HEK293 (cell line): ENCODE data around the gene TANC1.

Experiments used
- CTCF ChIA-PET: fragments of 350-600 bp; formaldehyde crosslinking; extraction: SDS; loops from one replicate; lab custom pipeline; 2021; ENCODE audit warnings: antibody characterized with exemption; lab: Yijun Ruan, JAX
- POLR2A ChIA-PET: fragments of 300-600 bp; formaldehyde crosslinking; extraction: SDS; loops from one replicate; lab custom pipeline; 2020; ENCODE audit warnings: antibody characterized with exemption, inconsistent platforms; lab: Yijun Ruan, JAX
- H3K27ac ChIP-seq: fragments of 200-500 bp; sonication (Bioruptor generic); 2 replicates; pipeline ENCODE4 v1.5.1; 2014; ENCODE audit warnings: low read depth, low read length, control low read depth, inconsistent platforms; ENCODE audit errors: extremely low read depth
- H3K36me3 ChIP-seq, 2 experiments: fragments of 200-500 bp in 1 of 2; sonication (Bioruptor generic) in 1 of 2; 1 replicate in 1 of 2; 2 replicates in 1 of 2; pipeline ENCODE4 v1.5.1; 2014 to 2017; ENCODE audit warnings: inconsistent platforms in 2 of 2, low read length in 2 of 2; ENCODE audit not compliant: control insufficient read depth in 2 of 2, insufficient read depth in 1 of 2
- H3K4me1 ChIP-seq: fragments of 200-500 bp; sonication (Bioruptor generic); 2 replicates; pipeline ENCODE4 v1.5.1; 2014; ENCODE audit warnings: mild to moderate bottlenecking, low read length, inconsistent platforms; ENCODE audit not compliant: control insufficient read depth, insufficient read depth
- H3K4me3 ChIP-seq: 2 replicates; pipeline ENCODE4 v1.5.1; 2011; ENCODE audit warnings: low read depth, mild to moderate bottlenecking, control low read depth, low read length, moderate library complexity
- H3K9me3 ChIP-seq: fragments of 200-500 bp; sonication (Bioruptor generic); 2 replicates; pipeline ENCODE4 v1.5.1; 2014; ENCODE audit warnings: low read depth, low read length, inconsistent platforms; ENCODE audit not compliant: control insufficient read depth, insufficient read depth
- HOXA7 ChIP-seq: sonication (generic); formaldehyde crosslinking; IDR thresholded peaks from 2 replicates; pipeline ENCODE4 v1.8.1; 2022; ENCODE audit warnings: missing genetic modification reagents, borderline replicate concordance
- YY2 ChIP-seq: fragments of 450-650 bp; formaldehyde crosslinking; IDR thresholded peaks from 2 replicates; pipeline ENCODE4 v1.5.1; 2016; ENCODE audit warnings: missing biosample characterization, missing genetic modification characterization
- ZBTB21 ChIP-seq: fragments of 450-650 bp; formaldehyde crosslinking; IDR thresholded peaks from 2 replicates; pipeline ENCODE4 v1.5.1; 2017; ENCODE audit warnings: missing biosample characterization, missing genetic modification characterization
- ZNF112 ChIP-seq: fragments of 450-650 bp; formaldehyde crosslinking; IDR thresholded peaks from 2 replicates; pipeline ENCODE4 v1.5.0; 2017; ENCODE audit warnings: missing biosample characterization, missing genetic modification characterization
- ZNF157 ChIP-seq: fragments of 450-650 bp; formaldehyde crosslinking; IDR thresholded peaks from 2 replicates; pipeline ENCODE4 v1.5.1; 2016; ENCODE audit warnings: missing biosample characterization, missing genetic modification characterization
- ZNF239 ChIP-seq: fragments of 450-650 bp; formaldehyde crosslinking; IDR thresholded peaks from 2 replicates; pipeline ENCODE4 v1.5.1; 2016; ENCODE audit warnings: missing biosample characterization, missing genetic modification characterization
- ZNF311 ChIP-seq: fragments of 450-650 bp; formaldehyde crosslinking; IDR thresholded peaks from 2 replicates; pipeline ENCODE4 v1.5.1; 2017; ENCODE audit warnings: missing biosample characterization, missing genetic modification characterization, borderline replicate concordance
- ZNF37A ChIP-seq: fragments of 450-650 bp; IDR thresholded peaks from 2 replicates; pipeline ENCODE4 v1.5.1; 2018; ENCODE audit warnings: missing biosample characterization, missing genetic modification characterization
- ZNF473 ChIP-seq: fragments of 450-650 bp; formaldehyde crosslinking; IDR thresholded peaks from 2 replicates; pipeline ENCODE4 v1.5.1; 2017; ENCODE audit warnings: missing biosample characterization, missing genetic modification characterization
- ZNF521 ChIP-seq: fragments of 450-650 bp; formaldehyde crosslinking; IDR thresholded peaks from 2 replicates; pipeline ENCODE4 v1.5.1; 2017; ENCODE audit warnings: missing biosample characterization, mild to moderate bottlenecking, missing genetic modification characterization
- ZNF544 ChIP-seq: fragments of 450-650 bp; formaldehyde crosslinking; IDR thresholded peaks from 2 replicates; pipeline ENCODE4 v1.5.0; 2017; ENCODE audit warnings: missing biosample characterization, missing genetic modification characterization
- ZNF561 ChIP-seq: fragments of 450-650 bp; IDR thresholded peaks from 2 replicates; pipeline ENCODE4 v1.5.1; 2018; ENCODE audit warnings: missing biosample characterization, missing genetic modification characterization, borderline replicate concordance
- ZNF626 ChIP-seq: fragments of 450-650 bp; sonication (Bioruptor Pico); formaldehyde crosslinking; IDR thresholded peaks from 2 replicates; pipeline ENCODE4 v1.5.1; 2018; ENCODE audit warnings: missing biosample characterization, missing genetic modification characterization, inconsistent platforms
- ZNF629 ChIP-seq: fragments of 450-650 bp; formaldehyde crosslinking; IDR thresholded peaks from 2 replicates; pipeline ENCODE4 v1.5.1; 2017; ENCODE audit warnings: missing biosample characterization, missing genetic modification characterization
- ZXDB ChIP-seq: fragments of 450-650 bp; formaldehyde crosslinking; IDR thresholded peaks from 2 replicates; pipeline ENCODE4 v1.5.1; 2016; ENCODE audit warnings: missing biosample characterization, missing genetic modification characterization
- TF ChIP-seq, protein P1 (sequence below): fragments of 450-650 bp; formaldehyde crosslinking; IDR thresholded peaks from 2 replicates; pipeline ENCODE4 v1.5.1; 2016; ENCODE audit warnings: missing biosample characterization, missing genetic modification characterization
- TF ChIP-seq, protein P2 (sequence below): fragments of 450-650 bp; formaldehyde crosslinking; IDR thresholded peaks from 2 replicates; pipeline ENCODE4 v1.5.1; 2016; ENCODE audit warnings: missing biosample characterization, missing genetic modification characterization
- TF ChIP-seq, protein P3 (sequence below): fragments of 450-650 bp; formaldehyde crosslinking; IDR thresholded peaks from 2 replicates; pipeline ENCODE4 v1.5.1; 2016; ENCODE audit warnings: missing biosample characterization, missing genetic modification characterization, borderline replicate concordance
- TF ChIP-seq, protein P4 (sequence below): fragments of 450-650 bp; formaldehyde crosslinking; IDR thresholded peaks from 2 replicates; pipeline ENCODE4; 2016; ENCODE audit warnings: missing biosample characterization, missing genetic modification characterization
- TF ChIP-seq, protein P5 (sequence below): fragments of 450-650 bp; formaldehyde crosslinking; IDR thresholded peaks from 2 replicates; pipeline ENCODE4 v1.5.1; 2017; ENCODE audit warnings: missing biosample characterization, missing genetic modification characterization

Gene TANC1

DNA sequence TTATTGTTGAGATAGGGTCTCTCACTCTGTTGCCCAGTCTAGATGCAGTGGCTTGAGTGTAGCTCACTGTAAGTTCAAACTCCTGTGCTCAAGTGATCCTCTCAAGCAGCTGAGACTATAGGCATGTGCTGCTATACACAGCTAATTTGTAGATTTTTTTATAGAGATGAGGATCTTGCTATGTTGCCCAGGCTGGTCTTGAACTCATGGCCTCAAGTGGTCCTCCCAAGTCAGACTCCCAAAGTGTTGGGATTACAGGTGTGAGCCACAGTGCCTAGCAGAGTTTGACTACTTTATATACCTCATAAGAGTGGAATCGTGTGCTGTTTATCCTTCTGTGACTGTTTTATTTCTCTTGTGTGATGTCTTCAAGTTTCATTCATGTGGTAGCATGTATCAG, 60.3 kb downstream of the TANC1 start:
- Histone ChIP-seq H3K4me1 (peaks cover 8% of the 10 kb centered on the region; the same call in 1 of the 2 replicates), H3K27ac (no peak overlapping the region), H3K4me3 (no peak overlapping the region), H3K9me3 (no peaks in the 10 kb centered on the region), H3K36me3 (no peaks in the 10 kb centered on the region; a peak in 1 of 3 replicates)
- CTCF ChIA-PET = interaction anchor here (0.6 to 1.6 kb wide), 3 partner anchors 32 to 93 kb away, joined by 3 to 4 read pairs (median 3); no protein-coding TSS in a partner anchor
- TF ChIP-seq, protein P1, sequence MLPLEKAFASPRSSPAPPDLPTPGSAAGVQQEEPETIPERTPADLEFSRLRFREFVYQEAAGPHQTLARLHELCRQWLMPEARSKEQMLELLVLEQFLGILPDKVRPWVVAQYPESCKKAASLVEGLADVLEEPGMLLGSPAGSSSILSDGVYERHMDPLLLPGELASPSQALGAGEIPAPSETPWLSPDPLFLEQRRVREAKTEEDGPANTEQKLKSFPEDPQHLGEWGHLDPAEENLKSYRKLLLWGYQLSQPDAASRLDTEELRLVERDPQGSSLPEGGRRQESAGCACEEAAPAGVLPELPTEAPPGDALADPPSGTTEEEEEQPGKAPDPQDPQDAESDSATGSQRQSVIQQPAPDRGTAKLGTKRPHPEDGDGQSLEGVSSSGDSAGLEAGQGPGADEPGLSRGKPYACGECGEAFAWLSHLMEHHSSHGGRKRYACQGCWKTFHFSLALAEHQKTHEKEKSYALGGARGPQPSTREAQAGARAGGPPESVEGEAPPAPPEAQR (tag by site-specific recombination) = no peak
- TF ChIP-seq ZBTB21 (tag by site-specific recombination) = no peak
- no peak for TF ChIP-seq ZNF473 (tag by site-specific recombination)
- TF ChIP-seq HOXA7 (CRISPR knock-in tag) = no peak
- no peak for TF ChIP-seq ZNF626 (tag by site-specific recombination)
- no peak for TF ChIP-seq YY2 (tag by site-specific recombination)
- TF ChIP-seq ZNF239 (tag by site-specific recombination) = no peak
- TF ChIP-seq ZNF37A (tag by site-specific recombination) = no peak
- TF ChIP-seq, protein P2, sequence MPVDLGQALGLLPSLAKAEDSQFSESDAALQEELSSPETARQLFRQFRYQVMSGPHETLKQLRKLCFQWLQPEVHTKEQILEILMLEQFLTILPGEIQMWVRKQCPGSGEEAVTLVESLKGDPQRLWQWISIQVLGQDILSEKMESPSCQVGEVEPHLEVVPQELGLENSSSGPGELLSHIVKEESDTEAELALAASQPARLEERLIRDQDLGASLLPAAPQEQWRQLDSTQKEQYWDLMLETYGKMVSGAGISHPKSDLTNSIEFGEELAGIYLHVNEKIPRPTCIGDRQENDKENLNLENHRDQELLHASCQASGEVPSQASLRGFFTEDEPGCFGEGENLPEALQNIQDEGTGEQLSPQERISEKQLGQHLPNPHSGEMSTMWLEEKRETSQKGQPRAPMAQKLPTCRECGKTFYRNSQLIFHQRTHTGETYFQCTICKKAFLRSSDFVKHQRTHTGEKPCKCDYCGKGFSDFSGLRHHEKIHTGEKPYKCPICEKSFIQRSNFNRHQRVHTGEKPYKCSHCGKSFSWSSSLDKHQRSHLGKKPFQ = no peak
- TF ChIP-seq ZNF112 = no peak
- TF ChIP-seq ZNF544 = no peak
- TF ChIP-seq, protein P3, sequence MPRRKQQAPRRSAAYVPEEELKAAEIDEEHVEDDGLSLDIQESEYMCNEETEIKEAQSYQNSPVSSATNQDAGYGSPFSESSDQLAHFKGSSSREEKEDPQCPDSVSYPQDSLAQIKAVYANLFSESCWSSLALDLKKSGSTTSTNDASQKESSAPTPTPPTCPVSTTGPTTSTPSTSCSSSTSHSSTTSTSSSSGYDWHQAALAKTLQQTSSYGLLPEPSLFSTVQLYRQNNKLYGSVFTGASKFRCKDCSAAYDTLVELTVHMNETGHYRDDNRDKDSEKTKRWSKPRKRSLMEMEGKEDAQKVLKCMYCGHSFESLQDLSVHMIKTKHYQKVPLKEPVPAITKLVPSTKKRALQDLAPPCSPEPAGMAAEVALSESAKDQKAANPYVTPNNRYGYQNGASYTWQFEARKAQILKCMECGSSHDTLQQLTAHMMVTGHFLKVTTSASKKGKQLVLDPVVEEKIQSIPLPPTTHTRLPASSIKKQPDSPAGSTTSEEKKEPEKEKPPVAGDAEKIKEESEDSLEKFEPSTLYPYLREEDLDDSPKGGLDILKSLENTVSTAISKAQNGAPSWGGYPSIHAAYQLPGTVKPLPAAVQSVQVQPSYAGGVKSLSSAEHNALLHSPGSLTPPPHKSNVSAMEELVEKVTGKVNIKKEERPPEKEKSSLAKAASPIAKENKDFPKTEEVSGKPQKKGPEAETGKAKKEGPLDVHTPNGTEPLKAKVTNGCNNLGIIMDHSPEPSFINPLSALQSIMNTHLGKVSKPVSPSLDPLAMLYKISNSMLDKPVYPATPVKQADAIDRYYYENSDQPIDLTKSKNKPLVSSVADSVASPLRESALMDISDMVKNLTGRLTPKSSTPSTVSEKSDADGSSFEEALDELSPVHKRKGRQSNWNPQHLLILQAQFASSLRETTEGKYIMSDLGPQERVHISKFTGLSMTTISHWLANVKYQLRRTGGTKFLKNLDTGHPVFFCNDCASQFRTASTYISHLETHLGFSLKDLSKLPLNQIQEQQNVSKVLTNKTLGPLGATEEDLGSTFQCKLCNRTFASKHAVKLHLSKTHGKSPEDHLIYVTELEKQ (tag by site-specific recombination) = no peak
- TF ChIP-seq ZNF521 (tag by site-specific recombination) = no peak
- no peak for TF ChIP-seq ZXDB
- no peak for TF ChIP-seq ZNF157 (tag by site-specific recombination)
- TF ChIP-seq, protein P4, sequence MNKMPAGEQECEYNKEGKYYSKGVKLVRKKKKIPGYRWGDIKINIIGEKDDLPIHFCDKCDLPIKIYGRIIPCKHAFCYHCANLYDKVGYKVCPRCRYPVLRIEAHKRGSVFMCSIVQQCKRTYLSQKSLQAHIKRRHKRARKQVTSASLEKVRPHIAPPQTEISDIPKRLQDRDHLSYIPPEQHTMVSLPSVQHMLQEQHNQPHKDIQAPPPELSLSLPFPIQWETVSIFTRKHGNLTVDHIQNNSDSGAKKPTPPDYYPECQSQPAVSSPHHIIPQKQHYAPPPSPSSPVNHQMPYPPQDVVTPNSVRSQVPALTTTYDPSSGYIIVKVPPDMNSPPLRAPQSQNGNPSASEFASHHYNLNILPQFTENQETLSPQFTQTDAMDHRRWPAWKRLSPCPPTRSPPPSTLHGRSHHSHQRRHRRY (tag by site-specific recombination) = no peak
- no peak for TF ChIP-seq ZNF561 (tag by site-specific recombination)
- TF ChIP-seq ZNF629 = no peak
- TF ChIP-seq, protein P5, sequence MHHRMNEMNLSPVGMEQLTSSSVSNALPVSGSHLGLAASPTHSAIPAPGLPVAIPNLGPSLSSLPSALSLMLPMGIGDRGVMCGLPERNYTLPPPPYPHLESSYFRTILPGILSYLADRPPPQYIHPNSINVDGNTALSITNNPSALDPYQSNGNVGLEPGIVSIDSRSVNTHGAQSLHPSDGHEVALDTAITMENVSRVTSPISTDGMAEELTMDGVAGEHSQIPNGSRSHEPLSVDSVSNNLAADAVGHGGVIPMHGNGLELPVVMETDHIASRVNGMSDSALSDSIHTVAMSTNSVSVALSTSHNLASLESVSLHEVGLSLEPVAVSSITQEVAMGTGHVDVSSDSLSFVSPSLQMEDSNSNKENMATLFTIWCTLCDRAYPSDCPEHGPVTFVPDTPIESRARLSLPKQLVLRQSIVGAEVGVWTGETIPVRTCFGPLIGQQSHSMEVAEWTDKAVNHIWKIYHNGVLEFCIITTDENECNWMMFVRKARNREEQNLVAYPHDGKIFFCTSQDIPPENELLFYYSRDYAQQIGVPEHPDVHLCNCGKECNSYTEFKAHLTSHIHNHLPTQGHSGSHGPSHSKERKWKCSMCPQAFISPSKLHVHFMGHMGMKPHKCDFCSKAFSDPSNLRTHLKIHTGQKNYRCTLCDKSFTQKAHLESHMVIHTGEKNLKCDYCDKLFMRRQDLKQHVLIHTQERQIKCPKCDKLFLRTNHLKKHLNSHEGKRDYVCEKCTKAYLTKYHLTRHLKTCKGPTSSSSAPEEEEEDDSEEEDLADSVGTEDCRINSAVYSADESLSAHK = no peak
- no peak for TF ChIP-seq ZNF311 (tag by site-specific recombination)
- POLR2A ChIA-PET = interaction anchor here (0.6 kb wide), 1 partner anchor 68 kb away, joined by 5 read pairs; no protein-coding TSS in a partner anchor
